Fibroblast of skin of scalp (primary cell): ENCODE measurements around the gene DRAM2. TPM values are rescaled to one million over a fixed set of nuclear protein-coding genes. Genes with fewer than 3 reads are reported as not detected.
A peak's percentile ranks its signal among the peaks of the same experiment; 100 is the strongest.

ENCODE experiments used
- DNase-seq: peaks from one replicate; pipeline ENCODE4 v3.0.0-alpha.2; 2013
- polyA plus RNA-seq, 2 experiments: library from polyadenylated mRNA; unstranded; fragments of 120-200 nt; gene quantifications; one replicate each; pipeline ENCODE4 v1.2.1, GENCODE V29; 2013; ENCODE audit not compliant: insufficient read length in 2 of 2

The DRAM2 gene
- polyA plus RNA-seq (2013, experiment 1 of 2; ENCODE audit: insufficient read length), result 38.9 TPM
- 41.5 TPM for polyA plus RNA-seq (2013, experiment 2 of 2; ENCODE audit: insufficient read length)

DNA sequence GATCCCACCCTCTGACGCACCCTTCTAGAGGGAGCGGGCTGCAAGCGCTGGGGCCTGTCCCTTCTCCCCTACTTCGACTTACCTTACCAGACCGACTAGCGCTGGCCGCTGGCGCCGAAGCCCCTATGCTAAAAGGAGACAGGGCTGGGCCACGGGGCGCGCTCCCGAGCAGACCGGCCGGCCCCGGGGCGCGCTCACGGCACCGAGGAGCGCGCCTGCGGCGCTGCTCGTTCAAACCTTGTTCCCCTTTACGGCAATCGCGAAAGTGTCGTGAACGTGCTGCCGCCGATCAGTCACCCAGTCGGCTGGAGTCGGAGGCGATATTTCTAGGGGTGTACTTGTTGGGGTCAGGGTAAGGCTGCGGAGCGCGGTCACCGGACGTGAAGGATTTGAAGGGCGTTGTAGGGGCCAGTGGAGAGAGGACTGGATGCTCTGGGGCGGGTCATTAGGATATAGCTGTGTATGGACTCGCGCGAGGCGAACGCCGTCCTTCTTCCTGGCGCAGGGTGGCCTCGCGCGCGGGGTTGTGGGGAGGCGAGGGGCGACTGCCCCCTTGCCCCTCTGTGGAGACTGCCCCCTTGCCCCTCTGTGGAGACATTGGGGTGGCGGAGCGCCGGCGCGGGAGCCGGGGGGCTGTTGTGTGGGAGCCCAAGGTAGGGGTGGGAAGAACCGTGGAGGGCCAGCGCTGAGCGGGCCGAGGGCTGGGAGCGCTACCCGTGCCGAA lies at the start of gene DRAM2, which contains the start of gene CEPT1:
TSS of gene DRAM2 (minus strand) at position 138 of the 724 bp plus-strand sequence. CDS start 8,539 bp downstream, outside the sequence.
TSS of gene CEPT1 (plus strand) at position 268 of the 724 bp plus-strand sequence. CDS start 7,492 bp downstream, outside the sequence.
- peak; percentile 95 for DNase-seq

DNA sequence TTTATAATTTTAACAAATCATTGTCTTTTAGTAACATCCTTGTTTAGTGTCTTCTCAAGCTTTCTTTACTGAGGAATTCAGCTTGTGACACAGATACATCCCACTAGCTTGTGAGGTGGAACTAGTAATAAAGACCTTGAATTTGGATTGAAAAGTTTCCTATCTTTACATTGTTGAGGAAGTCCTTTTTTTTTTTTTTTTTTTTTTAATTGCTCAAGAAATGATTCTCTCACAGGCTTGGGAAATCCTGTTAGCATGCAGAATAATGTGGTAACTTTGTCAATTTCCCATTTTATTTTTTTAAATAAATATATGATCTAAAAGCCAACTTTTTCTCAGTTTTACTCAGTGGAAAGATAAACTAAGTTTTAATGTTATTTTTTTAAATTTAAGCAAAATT lies 44.8 kb upstream of the DRAM2 start:
- no peak for DNase-seq

DNA sequence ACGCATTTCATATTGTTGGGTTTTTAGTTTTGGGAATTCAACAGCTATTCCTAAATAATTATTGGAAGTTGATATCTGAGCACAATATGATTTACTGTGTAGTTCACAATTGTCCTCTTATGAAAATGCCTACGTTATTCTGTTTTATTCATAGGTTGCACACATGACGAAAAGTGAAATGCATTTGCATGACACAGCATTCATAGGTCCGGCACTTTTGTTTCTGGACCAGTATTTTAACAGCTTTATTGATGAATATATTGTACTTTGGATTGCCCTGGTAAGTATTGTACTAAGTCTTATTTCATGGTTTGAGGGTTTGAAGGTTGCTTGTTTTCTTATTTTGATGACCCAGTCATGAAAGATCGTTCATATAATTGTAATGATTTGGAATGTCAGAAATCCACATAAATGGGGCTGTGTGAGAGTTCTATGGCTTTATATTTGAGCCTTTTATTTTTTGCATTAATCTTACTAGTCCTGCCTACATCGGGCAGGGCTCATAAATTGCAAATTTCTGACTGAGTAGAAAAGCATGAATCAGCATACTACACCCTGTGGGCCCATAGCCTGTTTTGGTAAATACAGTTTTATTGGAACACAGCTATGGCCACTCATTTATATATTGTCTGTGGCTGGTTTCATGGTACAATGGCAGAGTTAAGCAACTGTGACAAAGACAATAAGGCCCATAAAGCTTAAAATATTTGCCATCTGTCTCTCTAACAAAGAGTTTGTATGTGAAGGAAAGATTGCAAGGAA lies 43.6 kb upstream of the DRAM2 start:
- no peak for DNase-seq

DNA sequence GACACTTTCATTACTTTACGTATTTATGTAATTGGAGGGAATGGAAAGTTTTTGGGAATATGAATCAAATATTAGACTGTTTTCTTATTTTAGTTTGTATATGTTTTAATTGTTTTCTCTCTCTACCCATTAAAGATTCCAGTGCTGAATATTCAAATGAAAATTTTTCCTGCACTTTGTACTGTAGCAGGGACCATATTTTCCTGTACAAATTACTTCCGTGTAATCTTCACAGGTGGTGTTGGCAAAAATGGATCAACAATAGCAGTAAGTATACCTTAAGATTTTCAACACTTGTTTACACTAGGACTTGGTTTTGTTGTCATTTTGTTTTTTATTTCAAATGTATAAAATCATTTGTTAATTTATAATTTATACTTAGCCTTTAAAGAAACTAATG lies 42.2 kb upstream of the DRAM2 start:
- DNase-seq, result no peak

DNA sequence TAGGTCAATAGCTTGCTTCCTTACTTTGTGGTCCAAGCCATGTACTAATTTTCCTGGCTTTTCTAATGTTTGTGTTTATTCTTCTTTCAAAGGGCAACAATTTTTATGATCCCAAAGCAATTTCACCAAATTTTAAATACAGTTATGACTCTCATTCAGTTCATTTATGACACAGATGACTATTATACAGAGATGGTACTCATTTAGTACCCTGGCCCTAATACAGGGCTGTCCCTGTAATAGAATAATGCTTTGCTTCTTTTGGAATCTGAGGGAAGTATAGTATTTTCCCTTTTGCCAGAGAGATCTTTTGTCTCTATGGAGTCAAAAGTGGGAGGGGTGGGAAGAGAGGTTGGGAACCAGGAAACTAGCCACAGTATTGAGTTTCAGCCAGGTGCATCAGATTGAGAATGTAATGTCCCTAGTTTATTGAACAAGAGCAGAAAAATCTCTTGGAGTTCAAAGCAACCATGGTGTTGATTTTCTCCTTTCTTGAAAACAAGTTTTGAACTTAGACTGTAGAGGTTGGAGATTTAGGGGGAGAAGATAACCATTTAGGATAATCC lies 40.2 kb upstream of the DRAM2 start:
- no peak for DNase-seq

DNA sequence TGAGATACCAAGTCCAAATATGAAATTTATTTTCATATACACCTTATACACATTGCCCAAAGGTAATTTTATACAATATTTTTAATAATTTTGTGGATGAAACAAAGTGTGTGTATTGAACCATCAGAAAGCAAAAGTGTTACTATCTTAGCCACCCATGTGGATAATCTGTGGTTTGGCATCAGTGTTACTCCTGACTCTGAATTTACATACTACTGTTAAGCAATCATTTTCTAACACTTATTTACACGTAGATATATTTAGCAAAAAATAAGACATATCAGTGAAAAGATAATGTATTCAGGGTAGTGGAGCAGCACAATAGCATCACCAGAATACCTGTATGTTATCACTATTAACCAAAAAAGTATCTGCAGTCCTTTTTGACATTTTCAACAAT lies 36.8 kb upstream of the DRAM2 start:
- no peak for DNase-seq

DNA sequence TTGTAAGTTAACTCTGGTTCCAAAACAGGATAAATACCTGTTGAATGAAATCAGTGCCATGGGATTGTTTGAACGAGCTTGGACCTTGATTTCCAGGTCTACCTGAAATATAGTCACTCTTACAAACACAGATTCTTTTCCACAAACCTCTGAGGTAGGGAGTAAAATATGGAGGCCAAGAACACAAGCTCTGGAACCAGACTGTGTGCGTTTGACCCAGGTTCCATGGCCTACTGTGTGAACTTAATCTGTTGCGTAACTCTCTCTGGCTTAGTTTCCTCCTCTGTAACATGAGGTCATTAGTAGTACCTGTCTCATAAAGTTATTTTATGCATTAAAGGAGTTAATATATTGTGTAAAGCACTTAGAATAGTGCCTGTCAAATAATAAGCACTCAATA lies 35.5 kb upstream of the DRAM2 start:
- DNase-seq, result no peak

DNA sequence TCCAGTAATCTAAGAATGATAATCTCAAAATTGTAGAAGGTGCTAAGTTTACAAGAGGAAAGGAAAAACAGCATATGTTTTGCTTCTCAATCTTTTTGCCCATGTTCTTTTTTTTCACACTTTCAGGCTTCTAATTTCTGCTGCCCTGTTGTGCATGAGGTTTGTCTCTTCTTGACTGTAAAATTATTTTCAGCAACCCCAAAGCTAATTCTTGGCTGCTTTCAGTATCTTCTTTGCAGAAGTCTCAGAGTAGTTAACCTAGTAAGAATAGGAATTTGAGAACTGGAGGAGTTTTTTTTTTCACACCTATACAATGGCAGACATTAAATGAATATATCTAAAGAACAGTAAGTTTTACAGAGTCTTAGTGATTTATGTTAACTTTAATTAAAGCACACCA lies 34.2 kb upstream of the DRAM2 start:
- no peak for DNase-seq

DNA sequence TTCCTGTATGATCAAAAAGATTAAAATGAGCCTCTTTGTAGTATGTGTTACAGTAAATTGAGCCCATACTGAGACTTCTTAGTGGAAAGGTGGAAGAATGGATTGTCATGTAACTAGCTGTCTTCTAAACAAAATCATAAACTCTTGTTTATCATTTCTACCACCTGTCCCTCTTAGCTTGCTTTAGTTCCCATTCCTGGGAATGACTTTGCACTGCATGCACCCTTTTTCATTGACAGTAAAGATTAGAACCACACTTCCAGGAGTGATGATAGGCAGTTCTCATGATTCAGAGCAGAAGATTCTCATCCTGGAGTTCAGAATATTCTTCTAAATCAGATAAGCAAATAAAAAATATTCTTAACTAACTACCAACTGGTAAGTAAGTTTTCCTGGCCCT lies 32.6 kb upstream of the DRAM2 start:
- no peak for DNase-seq

DNA sequence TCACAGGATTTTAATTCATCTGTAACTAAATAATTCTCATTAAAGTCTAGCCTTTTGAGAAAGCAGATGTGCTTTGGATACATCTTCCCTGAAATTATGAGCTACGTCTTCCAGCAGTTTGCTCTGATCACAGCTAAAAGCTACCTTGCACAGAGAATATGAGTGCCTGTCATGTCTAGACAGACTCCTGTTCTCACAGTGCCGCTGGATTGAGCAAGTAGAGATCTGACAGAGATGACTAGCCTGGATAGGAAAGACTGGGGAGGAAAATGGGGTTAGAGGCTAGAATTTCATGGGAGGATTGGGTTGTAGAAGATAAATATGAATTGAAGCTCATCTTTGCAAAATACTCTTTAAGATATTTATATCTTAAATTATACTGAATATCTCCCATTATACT lies 24.3 kb upstream of the DRAM2 start:
- DNase-seq, result no peak

DNA sequence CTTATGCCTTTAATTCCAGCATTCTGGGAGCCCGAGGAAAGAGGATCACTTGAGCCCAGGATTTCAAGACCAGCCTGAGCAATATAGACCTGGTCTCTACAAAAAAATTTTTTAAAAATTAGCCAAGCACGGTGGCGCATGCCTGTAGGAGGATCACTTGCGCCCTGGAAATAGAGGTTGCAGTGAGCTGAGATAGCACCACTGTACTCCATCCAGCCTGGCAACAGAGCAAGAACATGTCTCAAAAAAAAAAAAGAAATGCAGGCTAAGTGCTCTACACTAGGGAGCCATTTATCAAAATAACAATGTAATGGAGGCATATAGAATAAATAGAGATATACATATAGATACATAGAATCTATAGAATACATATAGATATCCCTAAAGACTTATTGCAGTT lies 23.5 kb upstream of the DRAM2 start:
- DNase-seq, result no peak

DNA sequence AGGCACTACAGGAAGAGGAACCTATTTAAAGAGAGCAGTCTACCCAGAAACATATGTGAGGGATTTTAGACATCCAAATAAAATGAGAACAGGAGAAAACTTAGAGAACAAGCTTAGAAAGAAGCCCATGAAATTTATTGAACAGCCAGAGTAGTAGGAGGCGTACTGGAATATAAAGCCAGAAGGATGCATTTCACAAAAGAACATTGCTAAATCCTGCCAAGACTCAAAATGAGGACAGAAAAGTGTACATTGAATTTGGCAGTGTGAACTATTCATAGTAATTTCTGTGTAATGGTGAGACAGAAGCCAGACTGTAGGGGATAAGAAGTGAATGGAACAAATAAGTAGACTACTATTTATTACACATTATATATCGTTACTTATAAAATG lies 22.6 kb upstream of the DRAM2 start:
- DNase-seq, result no peak

DNA sequence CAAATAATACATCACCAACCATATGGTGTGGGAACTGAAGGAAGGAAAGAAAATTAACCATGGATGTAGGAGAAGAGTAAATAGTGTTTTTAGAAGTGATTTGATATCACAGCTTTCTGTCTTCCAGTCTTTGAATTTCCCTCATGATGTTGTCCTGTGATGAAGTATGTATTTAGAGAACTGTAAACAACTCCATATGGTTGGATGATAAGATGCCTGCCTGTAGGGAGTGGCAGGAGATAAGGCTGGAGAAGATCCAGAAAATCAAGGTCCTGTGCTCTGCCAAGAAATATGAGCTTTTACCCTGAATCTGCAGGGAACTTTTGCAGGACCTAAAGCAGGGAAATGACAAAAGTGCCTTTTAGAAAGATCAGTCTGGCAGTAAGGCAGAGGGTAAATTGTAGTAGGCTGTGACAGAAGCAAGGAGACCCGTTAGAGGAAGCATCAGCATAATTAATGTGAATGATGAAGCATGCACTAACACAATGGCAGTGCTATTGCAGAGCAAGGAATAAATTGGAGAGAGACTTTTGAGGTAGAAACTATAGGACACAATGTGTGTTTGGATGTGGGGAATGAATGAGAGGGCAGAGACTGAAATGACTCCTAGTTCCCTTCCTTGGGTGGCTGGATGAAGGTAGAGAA lies 22.1 kb upstream of the DRAM2 start:
- no peak for DNase-seq

DNA sequence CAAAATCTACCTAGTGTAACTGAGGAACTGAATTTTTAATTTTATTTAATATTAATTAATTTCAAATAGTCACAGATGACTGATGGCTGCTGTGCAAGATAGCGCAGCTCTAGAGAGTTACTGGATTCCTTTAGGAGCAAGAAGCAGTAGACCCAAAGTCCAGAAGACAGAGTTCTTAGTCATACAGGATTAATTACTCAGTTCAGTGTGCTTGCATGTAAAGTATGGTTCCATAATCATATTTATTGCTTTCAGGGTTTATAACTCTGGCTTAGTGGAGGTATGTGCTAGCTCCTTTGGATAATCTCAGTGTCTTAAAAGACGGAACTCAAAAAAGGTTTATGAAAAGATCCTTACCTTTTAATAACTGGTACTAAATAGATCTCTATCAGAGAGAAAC lies 17.5 kb upstream of the DRAM2 start:
- no peak for DNase-seq

DNA sequence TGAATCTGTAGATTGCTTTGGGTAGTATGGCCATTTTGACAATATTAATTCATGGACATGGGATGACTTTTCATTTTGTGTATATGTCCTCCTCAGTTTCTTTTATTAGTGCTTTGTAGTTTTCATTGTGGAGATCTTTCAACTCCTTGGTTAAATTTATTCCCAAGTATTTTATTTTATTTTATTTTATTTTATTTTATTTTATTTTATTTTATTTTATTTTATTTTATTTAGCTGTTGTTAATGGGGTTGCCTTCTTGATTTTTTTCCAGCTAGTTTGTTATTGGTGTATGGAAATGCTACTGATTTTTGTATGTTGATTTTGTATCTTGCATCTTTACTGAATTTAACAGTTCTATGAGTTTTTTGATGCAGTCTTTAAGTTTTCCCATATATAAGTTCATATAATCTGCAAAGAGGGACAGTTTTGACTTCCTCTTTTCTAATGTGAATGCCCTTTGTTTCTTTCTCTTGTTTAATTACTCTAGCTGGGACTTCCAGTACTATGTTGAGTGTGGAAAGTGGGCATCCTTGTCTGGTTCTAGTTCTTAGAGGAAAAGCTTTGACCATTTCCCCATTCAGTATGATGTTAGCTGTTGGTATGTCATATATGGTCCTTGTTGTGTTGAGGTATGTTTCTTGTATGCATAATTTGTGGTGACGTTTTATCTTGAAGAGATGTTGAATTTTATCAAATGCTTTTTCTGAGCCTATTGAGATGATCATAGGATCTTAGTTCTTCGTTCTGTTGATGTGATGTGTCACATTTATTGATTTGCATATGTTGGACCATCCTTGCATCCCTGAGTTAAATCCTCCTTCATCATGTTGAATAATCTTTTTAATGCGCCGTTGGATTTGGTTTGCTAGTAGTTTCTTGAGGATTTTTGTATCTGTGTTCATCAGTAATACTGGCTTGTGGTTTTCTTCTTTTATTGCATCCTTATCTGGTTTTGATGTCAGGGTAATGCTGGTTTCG lies 14.4 kb upstream of the DRAM2 start:
- DNase-seq, result no peak

DNA sequence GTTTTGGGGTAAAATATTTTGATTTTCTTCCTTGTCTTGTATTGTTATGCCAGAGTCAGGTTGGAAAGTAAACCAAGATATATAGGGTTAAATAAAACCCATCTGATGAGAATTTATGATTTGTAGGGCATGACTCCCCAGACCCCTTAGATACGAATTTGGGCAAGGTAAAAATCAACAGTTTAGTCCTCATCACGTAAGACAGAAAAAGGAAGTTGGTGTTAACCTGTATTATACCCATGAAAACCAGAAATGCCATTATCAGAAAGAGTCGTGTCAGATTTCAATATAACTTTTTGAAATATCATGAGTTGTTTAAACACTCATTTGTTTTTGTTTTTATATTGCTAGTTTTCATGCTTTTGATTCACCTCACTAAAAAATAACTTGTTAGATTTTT lies 11.9 kb upstream of the DRAM2 start:
- no peak for DNase-seq

DNA sequence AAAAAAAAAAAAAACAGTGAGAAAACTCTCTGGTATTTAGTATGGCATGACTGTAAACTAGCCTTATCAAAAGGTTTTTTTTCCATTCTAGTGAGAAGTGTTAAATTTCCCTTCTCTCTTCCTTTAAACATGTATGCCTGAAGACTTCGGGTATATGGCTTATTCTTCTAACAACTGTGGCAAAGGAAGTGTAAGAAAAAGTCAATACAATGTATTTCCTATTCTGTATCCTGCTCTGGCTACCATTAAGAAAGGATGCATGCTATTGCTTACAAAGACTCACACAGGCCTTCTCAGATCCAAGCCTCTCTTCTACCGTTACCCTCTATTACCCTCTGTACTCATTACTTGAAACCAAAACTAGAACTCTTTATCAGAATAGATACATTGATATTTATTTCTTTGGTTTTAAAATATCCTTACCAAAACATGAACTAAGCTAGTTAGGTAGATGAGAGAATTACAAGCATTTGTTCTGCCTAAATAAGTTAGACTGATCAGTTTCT lies 8.5 kb upstream of the DRAM2 start:
- DNase-seq, result no peak

DNA sequence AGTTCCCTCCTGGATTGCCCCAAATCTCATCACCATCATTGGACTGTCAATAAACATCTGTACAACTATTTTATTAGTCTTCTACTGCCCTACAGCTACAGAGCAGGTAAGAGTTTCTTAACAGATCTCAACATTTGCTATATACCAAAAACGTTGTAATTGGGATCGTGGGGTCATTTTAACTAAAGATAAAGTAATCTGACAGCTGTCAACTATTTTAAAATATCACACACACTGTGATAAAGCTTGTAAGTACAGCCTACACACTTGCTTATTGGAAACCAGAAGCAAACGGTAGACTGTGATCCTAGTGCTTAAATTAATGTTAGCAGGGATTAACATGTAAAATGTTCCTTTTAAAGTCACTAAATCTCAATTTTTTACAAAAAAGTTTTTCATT lies 8.1 kb upstream of the DRAM2 start:
- DNase-seq, result no peak

DNA sequence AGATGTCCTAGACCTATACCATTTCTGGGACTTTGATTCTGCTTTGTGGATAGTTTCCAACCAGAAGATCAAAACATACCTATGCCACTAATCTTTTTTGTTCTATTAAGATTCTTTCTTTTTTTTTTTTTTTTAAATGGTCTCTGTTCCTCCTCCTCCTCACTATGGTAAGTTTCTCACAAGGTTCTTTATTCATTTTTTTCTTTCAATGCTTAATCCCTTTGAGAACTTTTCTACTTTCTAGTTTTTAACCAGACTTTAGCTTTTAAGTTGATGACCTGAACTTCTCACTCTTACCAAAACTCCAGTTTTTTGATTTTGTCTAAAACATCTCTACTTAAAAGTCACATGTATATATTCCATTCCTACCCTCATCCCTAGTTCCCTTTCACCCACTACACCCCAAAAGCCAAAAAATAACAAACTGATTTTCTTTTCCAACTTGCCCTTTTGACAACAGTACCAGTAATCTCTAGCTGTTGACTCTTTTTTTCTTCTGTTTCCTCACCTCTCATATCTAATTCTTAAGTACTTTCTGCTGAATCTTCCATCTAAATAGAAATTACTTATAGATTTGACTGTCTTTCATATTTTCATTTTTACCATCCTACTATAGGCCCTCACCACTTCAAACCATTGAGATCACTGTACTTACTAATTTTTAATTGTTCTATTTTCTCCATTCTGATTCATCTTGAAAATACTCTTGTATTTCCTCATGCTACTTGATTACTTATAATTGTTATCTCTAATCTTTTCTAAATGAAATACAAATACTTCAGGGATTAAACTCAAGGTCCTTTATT lies 6.3 kb upstream of the DRAM2 start:
- no peak for DNase-seq

DNA sequence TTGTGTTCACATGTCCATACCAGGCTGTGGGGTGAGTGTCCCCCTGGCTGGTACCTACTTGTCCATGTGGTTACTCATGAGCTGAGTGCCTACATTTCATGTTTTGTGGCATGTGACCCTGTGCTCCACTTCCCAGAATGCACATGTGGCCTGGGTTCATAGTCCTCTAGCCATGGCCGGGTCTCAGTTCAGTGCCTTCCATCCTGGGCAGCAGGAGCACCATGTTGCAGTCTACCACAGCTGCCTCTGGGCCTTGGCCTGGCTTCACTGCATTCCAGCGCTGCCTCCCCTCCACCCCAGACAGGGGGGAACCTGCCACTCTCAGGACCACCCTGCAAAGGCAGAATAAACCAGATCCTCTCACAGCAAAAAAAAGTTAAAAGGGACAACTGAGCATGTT lies 5.6 kb upstream of the DRAM2 start:
- no peak for DNase-seq
